ENCODE measurements around the gene GALR1.

The GALR1 gene

DNA sequence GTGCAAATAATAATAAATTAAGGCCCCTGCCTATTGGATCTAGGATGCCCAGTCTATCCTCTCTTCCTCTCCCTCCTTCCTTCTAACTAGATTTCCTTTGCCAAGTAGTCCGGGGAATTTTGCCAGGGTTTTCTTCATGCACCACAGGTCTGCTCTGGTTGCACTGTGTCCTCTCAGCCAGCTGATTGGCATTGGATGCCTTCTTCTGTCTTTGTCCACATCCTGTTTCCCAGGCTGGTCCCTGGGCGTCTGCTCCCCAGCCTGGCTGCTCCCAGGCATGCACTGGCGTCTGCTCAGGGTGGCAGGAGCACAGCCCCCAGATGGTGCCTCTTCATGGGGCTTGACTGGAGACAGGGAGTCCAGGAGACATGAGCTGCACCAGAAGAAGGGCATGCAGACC, 66.4 kb downstream of the GALR1 start:
- Mint-ChIP-seq H3K9me3 (no peaks in the 10 kb centered on the region), H3K27ac (no peak overlapping the region), H3K36me3 (ENCODE audit: low read depth) (no peaks in the 10 kb centered on the region), H3K4me3 (no peak overlapping the region), H3K27me3 (ENCODE audit: low read depth) (peaks cover 7% of the 10 kb centered on the region), H3K4me1 (peaks cover 4% of the 10 kb centered on the region)
- TF ChIP-seq CTCF (IDR thresholded peaks at IDR 0.05; ENCODE audit: unreplicated experiment in 3 of 3) = no peak

GRCh38 chr18:77316641-77317040, 67.0 kb downstream of the GALR1 start:
- H3K4me3 Mint-ChIP-seq = no peak overlapping the region
- no peaks in the 10 kb centered on the region for H3K36me3 Mint-ChIP-seq (ENCODE audit: low read depth)
- H3K9me3 Mint-ChIP-seq = no peaks in the 10 kb centered on the region
- H3K4me1 Mint-ChIP-seq = peaks cover 6% of the 10 kb centered on the region
- H3K27ac Mint-ChIP-seq = no peak overlapping the region
- peaks cover 7% of the 10 kb centered on the region for H3K27me3 Mint-ChIP-seq (ENCODE audit: low read depth)
- TF ChIP-seq CTCF (IDR thresholded peaks at IDR 0.05; ENCODE audit: unreplicated experiment in 3 of 3) = no peak

- Mint-ChIP-seq H3K36me3 (ENCODE audit: low read depth) (no peaks in the 10 kb centered on the region), H3K27ac (peak overlapping the region in 1 of 3 experiments; percentile 20), H3K9me3 (no peaks in the 10 kb centered on the region), H3K27me3 (ENCODE audit: low read depth) (peaks cover 7% of the 10 kb centered on the region), H3K4me3 (no peak overlapping the region), H3K4me1 (peaks cover 14% of the 10 kb centered on the region)
- no peak for TF ChIP-seq CTCF (IDR thresholded peaks at IDR 0.05; ENCODE audit: unreplicated experiment in 3 of 3)
Measured at GRCh38 chr18:77320971-77321559, 71.4 kb downstream of the GALR1 start.

GRCh38 chr18:77321823-77322805, 72.5 kb downstream of the GALR1 start:
- peak overlapping the region; percentile 61 to 83 (median 64) for H3K27ac Mint-ChIP-seq
- H3K4me3 Mint-ChIP-seq = no peak overlapping the region
- peaks cover 7% of the 10 kb centered on the region for H3K27me3 Mint-ChIP-seq (ENCODE audit: low read depth)
- H3K4me1 Mint-ChIP-seq = peaks cover 14% of the 10 kb centered on the region
- TF ChIP-seq CTCF (IDR thresholded peaks at IDR 0.05; ENCODE audit: unreplicated experiment in 3 of 3) = no peak
- H3K36me3 Mint-ChIP-seq (ENCODE audit: low read depth) = no peaks in the 10 kb centered on the region
- H3K9me3 Mint-ChIP-seq = no peaks in the 10 kb centered on the region

- Mint-ChIP-seq H3K9me3 (peaks cover 7% of the 10 kb centered on the region), H3K27ac (no peak overlapping the region)
Measured at GRCh38 chr18:77323640-77324299, 74.1 kb downstream of the GALR1 start.

More at GRCh38 chr18:77323640-77324299, 74.1 kb downstream of the GALR1 start:
- Mint-ChIP-seq H3K4me1 (peaks cover 14% of the 10 kb centered on the region), H3K27me3 (ENCODE audit: low read depth) (peaks cover 3% of the 10 kb centered on the region), H3K4me3 (no peak overlapping the region), H3K36me3 (ENCODE audit: low read depth) (no peaks in the 10 kb centered on the region)
- TF ChIP-seq CTCF (IDR thresholded peaks at IDR 0.05; ENCODE audit: unreplicated experiment in 3 of 3) = no peak

All from nephron (organoid).